Stomach (tissue), 9 donors: ENCODE measurements around the gene HMGXB3. TPM values are rescaled to one million over a fixed set of nuclear protein-coding genes. Genes with fewer than 3 reads are reported as not detected.

ENCODE experiments used
- DNase-seq, 2 donors: peaks; one replicate each; pipeline versions ENCODE4 v3.0.0 to v3.0.0-alpha.2; 2013 to 2019
- H3K27ac ChIP-seq, 5 donors: fragments of 200-600 bp in 4 of 5; sonication (generic) in 4 of 5; one replicate each; pipeline ENCODE4 v1.5.1; 2013 to 2019; ENCODE audit warnings: mild to moderate bottlenecking in 1 of 5, moderate library complexity in 1 of 5
- H3K27me3 ChIP-seq, 3 donors: fragments of 200-600 bp; sonication (generic); one replicate each; pipeline ENCODE4 v1.5.1; 2017 to 2019; ENCODE audit warnings: mixed run types in 1 of 3
- H3K36me3 ChIP-seq, 4 donors: fragments of 200-600 bp; sonication (generic); 1 replicate in 3 of 4; 2 replicates in 1 of 4; pipeline ENCODE4 v1.5.1; 2016 to 2019
- H3K4me1 ChIP-seq, 4 donors: fragments of 200-600 bp; sonication (generic); one replicate each; pipeline ENCODE4 v1.5.1; 2016 to 2019
- H3K4me3 ChIP-seq, 4 donors: fragments of 200-600 bp; sonication (generic) in 3 of 4; one replicate each; pipeline ENCODE4 v1.5.1; 2016 to 2019; ENCODE audit warnings: mild to moderate bottlenecking in 1 of 4
- H3K9me3 ChIP-seq, 4 donors: fragments of 200-600 bp; sonication (generic); one replicate each; pipeline ENCODE4 v1.5.1; 2016 to 2019
- EP300 ChIP-seq: sonication (generic); formaldehyde crosslinking; IDR thresholded peaks from one replicate; pipeline ENCODE4 v1.6.1; 2017; ENCODE audit warnings: antibody characterized with exemption
- POLR2A ChIP-seq, 4 donors: fragments of 450-650 bp; IDR thresholded peaks; one replicate each; pipeline ENCODE4 v1.6.1; 2016; ENCODE audit warnings: antibody characterized with exemption in 4 of 4, control low read depth in 2 of 4, mild to moderate bottlenecking in 1 of 4, moderate library complexity in 1 of 4
- POLR2AphosphoS5 ChIP-seq, 3 donors: sonication (generic); formaldehyde crosslinking; IDR thresholded peaks; one replicate each; pipeline ENCODE4 v1.6.1; 2016; ENCODE audit warnings: antibody characterized with exemption in 3 of 3
- WGBS, 5 donors: extraction: QIAGEN DNeasy Blood & Tissue Kit in 3 of 5; methylation state at CpG; one replicate each; pipeline versions ENCODE4 v1.1.5 to v1.1.7; 2013 to 2018; 5-methylcytosine and 5-hydroxymethylcytosine counted together
- intact Hi-C: fragments of 100-400 bp; cut with DNase I; formaldehyde crosslinking; loops from one replicate; pipeline ENCODE4 v1.15.1; 2023; ENCODE audit warnings: low total_unique reads
- polyA plus RNA-seq, 3 donors: library from polyadenylated mRNA; stranded (reverse); fragments of 200-250 nt; gene quantifications; one replicate each; pipeline ENCODE4 v1.2.3, GENCODE V29; 2013
- total RNA-seq, 5 donors: library from RNA; depleted of rRNA; stranded (reverse); fragments of >200 nt; gene quantifications; one replicate each; pipeline versions ENCODE4 v1.1.0 to v1.2.3, GENCODE V29; 2014 to 2016
- TF ChIP-seq, protein P1 (sequence below), 7 experiments: fragments of 450-650 bp in 4 of 7; fragments of 200-600 bp in 3 of 7; sonication (generic) in 3 of 7; IDR thresholded peaks; one replicate each; pipeline ENCODE4 v1.5.1; 2016 to 2019; ENCODE audit warnings: antibody characterized with exemption in 7 of 7, control low read depth in 2 of 7, mild to moderate bottlenecking in 1 of 7
- donor health status: healthy with polysubstance abuse.
- donor health status: Bipolar disorder and iron deficiency.
- donor health status: healthy.

HMGXB3 gene
- total and polyA plus RNA-seq, 8 donors: 7.9 to 90.6 (median 32.6) TPM

- no peak for TF ChIP-seq EP300
- H3K4me3 ChIP-seq: no peak overlapping the region
- 71 to 86% (median 76%) methylated on average over 5 to 6 of the region's 6 CpGs for WGBS, 5 donors
- no peak for DNase-seq
- H3K36me3 ChIP-seq: peaks cover 0 to 16% (median 4%) of the 10 kb centered on the region in 4 donors
- no peaks in the 10 kb centered on the region for H3K9me3 ChIP-seq
- H3K27ac ChIP-seq: peak overlapping the region in 1 of 5 donors; percentile 53
- peaks cover 0 to 25% (median 0%) of the 10 kb centered on the region in 4 donors for H3K4me1 ChIP-seq
- intact Hi-C loops: no loop called here
- H3K27me3 ChIP-seq: no peaks in the 10 kb centered on the region
These were observed 64.8 kb downstream of the HMGXB3 start for GRCh38 chr5:150065346-150065745.

GRCh38 chr5:150065886-150066285 is 65.3 kb downstream of the HMGXB3 start:
- no peaks in the 10 kb centered on the region for H3K9me3 ChIP-seq
- H3K4me3 ChIP-seq: no peak overlapping the region
- 62 to 83% (median 73%) methylated on average over 10 of the region's 10 CpGs for WGBS, 5 donors
- no peaks in the 10 kb centered on the region for H3K27me3 ChIP-seq
- peak overlapping the region in 1 of 5 donors; percentile 53 for H3K27ac ChIP-seq
- no peak for TF ChIP-seq POLR2A (IDR thresholded peaks at IDR 0.05)
- H3K36me3 ChIP-seq: peaks cover 0 to 16% (median 4%) of the 10 kb centered on the region in 4 donors
- peak in 1 of 2 donors; percentile 26 for DNase-seq
- intact Hi-C loops: no loop called here
- H3K4me1 ChIP-seq: peaks cover 0 to 25% (median 0%) of the 10 kb centered on the region in 4 donors

- H3K9me3 ChIP-seq: no peaks in the 10 kb centered on the region
- H3K4me3 ChIP-seq: no peak overlapping the region
- H3K27me3 ChIP-seq: no peaks in the 10 kb centered on the region
- peaks cover 0 to 12% (median 3%) of the 10 kb centered on the region in 4 donors for H3K36me3 ChIP-seq
- peak overlapping the region in 1 of 5 donors; percentile 21 for H3K27ac ChIP-seq
- DNase-seq: no peak
- TF ChIP-seq POLR2A (IDR thresholded peaks at IDR 0.05) (no peak), EP300 (no peak), POLR2AphosphoS5 (IDR thresholded peaks at IDR 0.05) (no peak)
- TF ChIP-seq, protein P1, sequence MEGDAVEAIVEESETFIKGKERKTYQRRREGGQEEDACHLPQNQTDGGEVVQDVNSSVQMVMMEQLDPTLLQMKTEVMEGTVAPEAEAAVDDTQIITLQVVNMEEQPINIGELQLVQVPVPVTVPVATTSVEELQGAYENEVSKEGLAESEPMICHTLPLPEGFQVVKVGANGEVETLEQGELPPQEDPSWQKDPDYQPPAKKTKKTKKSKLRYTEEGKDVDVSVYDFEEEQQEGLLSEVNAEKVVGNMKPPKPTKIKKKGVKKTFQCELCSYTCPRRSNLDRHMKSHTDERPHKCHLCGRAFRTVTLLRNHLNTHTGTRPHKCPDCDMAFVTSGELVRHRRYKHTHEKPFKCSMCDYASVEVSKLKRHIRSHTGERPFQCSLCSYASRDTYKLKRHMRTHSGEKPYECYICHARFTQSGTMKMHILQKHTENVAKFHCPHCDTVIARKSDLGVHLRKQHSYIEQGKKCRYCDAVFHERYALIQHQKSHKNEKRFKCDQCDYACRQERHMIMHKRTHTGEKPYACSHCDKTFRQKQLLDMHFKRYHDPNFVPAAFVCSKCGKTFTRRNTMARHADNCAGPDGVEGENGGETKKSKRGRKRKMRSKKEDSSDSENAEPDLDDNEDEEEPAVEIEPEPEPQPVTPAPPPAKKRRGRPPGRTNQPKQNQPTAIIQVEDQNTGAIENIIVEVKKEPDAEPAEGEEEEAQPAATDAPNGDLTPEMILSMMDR (IDR thresholded peaks at IDR 0.05): no peak
- intact Hi-C loops: no loop called here
- H3K4me1 ChIP-seq: peaks cover 0 to 25% (median 0%) of the 10 kb centered on the region in 4 donors
- WGBS, 5 donors: 92 to 100% (median 94%) methylated on average over 2 to 5 of the region's 5 CpGs
These were observed 65.9 kb downstream of the HMGXB3 start for GRCh38 chr5:150066436-150066835.

DNA sequence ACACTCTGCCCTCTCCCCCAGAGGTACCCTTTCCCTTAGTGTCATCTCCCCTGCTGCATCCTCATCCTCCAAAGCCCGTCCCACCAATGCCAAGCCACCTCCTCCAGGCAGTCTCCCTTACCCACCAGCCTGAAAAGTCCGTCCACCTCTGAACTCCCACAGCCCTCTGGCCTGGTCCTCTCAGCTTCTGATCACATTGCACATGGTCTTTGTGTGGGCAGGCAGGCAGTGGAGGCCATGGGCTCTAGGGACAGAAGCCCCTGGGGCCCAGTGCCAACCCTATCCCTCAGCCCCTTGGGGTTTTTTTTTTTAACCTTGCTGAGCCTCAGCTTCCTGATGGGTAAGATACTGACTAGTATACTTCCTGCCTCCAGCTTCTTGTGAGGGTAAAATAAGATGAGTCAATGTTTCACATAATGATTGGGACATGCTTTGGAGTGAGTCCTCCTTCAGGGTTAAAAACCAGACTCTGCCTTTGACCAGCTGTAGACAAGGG is 66.4 kb downstream of the HMGXB3 start:
- 90 to 93% (median 91%) methylated on average over 2 of the region's 2 CpGs for WGBS, 5 donors
- intact Hi-C loops: no loop called here
- Histone ChIP-seq H3K27me3 (no peaks in the 10 kb centered on the region), H3K4me1 (peaks cover 0 to 25% (median 0%) of the 10 kb centered on the region in 4 donors), H3K27ac (peak overlapping the region in 1 of 5 donors; percentile 21), H3K9me3 (no peaks in the 10 kb centered on the region), H3K4me3 (no peak overlapping the region), H3K36me3 (peaks cover 0 to 11% (median 2%) of the 10 kb centered on the region in 4 donors)
- DNase-seq: no peak
- TF ChIP-seq, protein P1 (IDR thresholded peaks at IDR 0.05): no peak
- no peak for TF ChIP-seq EP300
- no peak for TF ChIP-seq POLR2A (IDR thresholded peaks at IDR 0.05)
- no peak for TF ChIP-seq POLR2AphosphoS5 (IDR thresholded peaks at IDR 0.05)

DNA sequence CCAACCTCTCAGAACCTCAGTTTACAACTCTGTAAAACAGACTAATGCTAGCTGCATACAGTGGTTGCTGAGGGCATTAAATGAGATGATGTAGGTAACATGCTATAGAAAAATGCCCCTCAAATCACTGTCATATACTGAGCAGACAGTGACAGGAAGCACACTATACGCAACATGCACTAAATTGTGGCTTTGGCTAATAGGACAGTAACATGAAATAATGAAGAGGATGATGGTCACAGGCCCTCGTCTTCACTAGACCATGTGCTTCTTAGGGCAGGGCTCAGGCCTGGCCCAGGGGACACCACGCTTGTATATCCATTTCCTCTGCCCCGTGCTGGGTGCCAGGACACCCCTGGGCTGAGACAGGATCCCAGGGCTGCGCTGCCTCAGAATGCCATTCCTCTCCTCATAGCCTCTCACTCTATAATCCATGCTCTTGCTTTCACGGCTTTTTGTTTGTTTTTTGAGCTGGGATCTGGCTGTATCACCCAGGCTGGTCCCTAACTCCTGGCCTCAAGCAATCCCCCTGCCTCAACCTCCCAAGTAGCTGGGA is 66.9 kb downstream of the HMGXB3 start:
- 81 to 91% (median 88%) methylated on average over 6 of the region's 6 CpGs for WGBS, 5 donors
- TF ChIP-seq, protein P1 (IDR thresholded peaks at IDR 0.05): no peak
- TF ChIP-seq EP300: no peak
- no peak for TF ChIP-seq POLR2AphosphoS5 (IDR thresholded peaks at IDR 0.05)
- TF ChIP-seq POLR2A (IDR thresholded peaks at IDR 0.05): no peak
- no peak overlapping the region for H3K4me3 ChIP-seq
- no peaks in the 10 kb centered on the region for H3K27me3 ChIP-seq
- peaks cover 0 to 25% (median 0%) of the 10 kb centered on the region in 4 donors for H3K4me1 ChIP-seq
- DNase-seq: no peak
- no peaks in the 10 kb centered on the region for H3K9me3 ChIP-seq
- H3K36me3 ChIP-seq: peaks cover 0 to 11% (median 2%) of the 10 kb centered on the region in 4 donors
- H3K27ac ChIP-seq: no peak overlapping the region
- intact Hi-C loops: no loop called here
